Astrocyte (in vitro differentiated cells and primary cell): ENCODE results near the gene EFS. TPM values are rescaled to one million over a fixed set of nuclear protein-coding genes. Genes with fewer than 3 reads are reported as not detected.
"Not testable (repeated sequence)": the region's sequence is repeated elsewhere in the genome, so short reads cannot be mapped to it uniquely, and the experiment has no call there.

Source experiments
- DNase-seq: peaks from one replicate; pipeline ENCODE4 v3.0.0-alpha.2; 2010; ENCODE audit warnings: low read depth
- FAIRE-seq: peaks from 2 replicates; lab custom pipeline; 2011; peaks lifted over from hg19 to GRCh38; lab: Jason Lieb, UNC
- H2AFZ ChIP-seq: 2 replicates; pipeline ENCODE4 v1.6.0; 2012; ENCODE audit warnings: low read depth, low read length, inconsistent platforms
- H3K27ac ChIP-seq: 2 replicates; pipeline ENCODE4 v1.5.1; 2011; ENCODE audit warnings: low read depth, low read length, inconsistent platforms
- H3K27me3 ChIP-seq: 2 replicates; pipeline ENCODE4 v1.6.0; 2011; ENCODE audit warnings: low read length, inconsistent platforms; ENCODE audit not compliant: insufficient read depth
- H3K36me3 ChIP-seq: 2 replicates; pipeline ENCODE4 v1.5.1; 2011; ENCODE audit warnings: low read length, inconsistent platforms; ENCODE audit not compliant: insufficient read depth
- H3K4me1 ChIP-seq: 2 replicates; pipeline ENCODE4 v1.5.1; 2011; ENCODE audit warnings: low read length, inconsistent platforms; ENCODE audit not compliant: insufficient read depth
- H3K4me2 ChIP-seq: 2 replicates; pipeline ENCODE4 v1.6.0; 2012; ENCODE audit warnings: low read length, inconsistent platforms
- H3K4me3 ChIP-seq: 2 replicates; pipeline ENCODE4 v1.5.1; 2011; ENCODE audit warnings: low read depth, mild to moderate bottlenecking, low read length, inconsistent platforms; ENCODE audit not compliant: insufficient read depth
- H3K79me2 ChIP-seq: 2 replicates; pipeline ENCODE4 v1.6.0; 2012; ENCODE audit warnings: mild to moderate bottlenecking, low read length, inconsistent platforms; ENCODE audit not compliant: insufficient read depth
- H3K9ac ChIP-seq: 2 replicates; pipeline ENCODE4 v1.6.0; 2012; ENCODE audit warnings: mild to moderate bottlenecking, low read length, inconsistent platforms
- H3K9me3 ChIP-seq: 2 replicates; pipeline ENCODE4 v1.5.1; 2012; ENCODE audit warnings: low read depth, mild to moderate bottlenecking, low read length, inconsistent platforms; ENCODE audit not compliant: insufficient read depth
- H4K20me1 ChIP-seq: 2 replicates; pipeline ENCODE4 v1.6.0; 2012; ENCODE audit warnings: low read length, inconsistent platforms; ENCODE audit not compliant: insufficient read depth
- H3K27ac Mint-ChIP-seq: one replicate; pipeline ENCODE4 v1.8.0; 2021; ENCODE audit warnings: mild to moderate bottlenecking, mixed read lengths; ENCODE audit not compliant: unreplicated experiment
- H3K27me3 Mint-ChIP-seq: one replicate; pipeline ENCODE4 v1.8.0; 2021; ENCODE audit warnings: low read depth, mixed read lengths; ENCODE audit not compliant: unreplicated experiment
- H3K36me3 Mint-ChIP-seq: one replicate; pipeline ENCODE4 v1.8.0; 2021; ENCODE audit warnings: low read depth, mixed read lengths; ENCODE audit not compliant: unreplicated experiment
- H3K4me1 Mint-ChIP-seq: one replicate; pipeline ENCODE4 v1.8.0; 2021; ENCODE audit warnings: low read depth, mixed read lengths; ENCODE audit not compliant: unreplicated experiment
- H3K4me3 Mint-ChIP-seq: one replicate; pipeline ENCODE4 v1.8.0; 2021; ENCODE audit warnings: mild to moderate bottlenecking, moderate library complexity, mixed read lengths; ENCODE audit not compliant: unreplicated experiment
- H3K9me3 Mint-ChIP-seq: one replicate; pipeline ENCODE4 v1.8.0; 2021; ENCODE audit warnings: mild to moderate bottlenecking, mixed read lengths; ENCODE audit not compliant: unreplicated experiment
- CTCF ChIP-seq: IDR thresholded peaks from 2 replicates; pipeline ENCODE4 v1.5.1; 2011; ENCODE audit warnings: low read depth, mild to moderate bottlenecking, inconsistent platforms, low read length, moderate library complexity; ENCODE audit not compliant: insufficient read depth
- EZH2 ChIP-seq: IDR thresholded peaks from 2 replicates; pipeline ENCODE4 v1.6.1; 2012; ENCODE audit warnings: mild to moderate bottlenecking, low read length, inconsistent platforms; ENCODE audit not compliant: insufficient read depth
- total RNA-seq: library from RNA; stranded (reverse); gene quantifications from 2 replicates; pipeline ENCODE4 v1.2.1, GENCODE V29; 2021

EFS gene
- total RNA-seq, 1 donor from 2014 or later = 6.5 TPM

DNA sequence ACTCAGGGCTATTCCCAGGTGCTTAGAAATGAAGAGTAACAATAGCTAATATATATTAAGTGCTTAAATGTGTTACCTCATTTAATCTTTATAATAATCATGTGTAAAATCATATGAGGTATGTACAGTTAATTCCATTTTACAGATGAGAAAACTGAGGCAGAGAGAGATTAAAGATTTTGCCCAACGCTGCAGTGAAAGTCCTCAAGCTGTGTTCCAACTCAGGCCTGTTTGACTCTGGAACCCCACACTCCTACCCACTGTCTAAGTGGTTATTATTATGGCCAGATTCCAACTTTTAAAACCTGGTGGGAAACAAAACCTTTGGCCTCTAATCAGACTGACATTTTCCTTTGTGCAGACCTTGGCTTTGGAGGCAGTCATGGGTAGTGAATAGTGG, 22.0 kb upstream of the EFS start:
- peaks cover 58% of the 10 kb centered on the region for H3K27me3 Mint-ChIP-seq
- H3K4me3 Mint-ChIP-seq = no peak overlapping the region
- Histone ChIP-seq H3K9ac (no peak overlapping the region), H3K79me2 (no peaks in the 10 kb centered on the region), H2AFZ (no peak overlapping the region), H3K36me3 (no peaks in the 10 kb centered on the region), H3K4me1 (no peaks in the 10 kb centered on the region), H3K9me3 (no peaks in the 10 kb centered on the region), H3K4me3 (no peak overlapping the region), H3K27ac (no peak overlapping the region), H3K27me3 (peaks cover 6% of the 10 kb centered on the region), H4K20me1 (no peaks in the 10 kb centered on the region), H3K4me2 (no peak overlapping the region)
- no peak for TF ChIP-seq CTCF
- no peak for TF ChIP-seq EZH2
- H3K9me3 Mint-ChIP-seq = peaks cover 4% of the 10 kb centered on the region
- no peak for FAIRE-seq
- DNase-seq = no peak
- no peak overlapping the region for H3K27ac Mint-ChIP-seq
- peaks cover under 1% of the 10 kb centered on the region for H3K36me3 Mint-ChIP-seq
- peaks cover 3% of the 10 kb centered on the region for H3K4me1 Mint-ChIP-seq

GRCh38 chr14:23386266-23386657, 21.3 kb upstream of the EFS start:
- H3K27ac Mint-ChIP-seq, H3K4me3 ChIP-seq, H3K36me3 ChIP-seq, H3K36me3 Mint-ChIP-seq, H3K4me1 Mint-ChIP-seq, H3K4me1 ChIP-seq, H3K27me3 ChIP-seq, H3K9ac ChIP-seq, DNase-seq, H3K27ac ChIP-seq, H3K79me2 ChIP-seq, H3K4me3 Mint-ChIP-seq, FAIRE-seq, H3K9me3 Mint-ChIP-seq, H3K9me3 ChIP-seq, H4K20me1 ChIP-seq, H2AFZ ChIP-seq, H3K4me2 ChIP-seq: not testable (repeated sequence)
- H3K27me3 Mint-ChIP-seq = peaks cover 59% of the 10 kb centered on the region

DNA sequence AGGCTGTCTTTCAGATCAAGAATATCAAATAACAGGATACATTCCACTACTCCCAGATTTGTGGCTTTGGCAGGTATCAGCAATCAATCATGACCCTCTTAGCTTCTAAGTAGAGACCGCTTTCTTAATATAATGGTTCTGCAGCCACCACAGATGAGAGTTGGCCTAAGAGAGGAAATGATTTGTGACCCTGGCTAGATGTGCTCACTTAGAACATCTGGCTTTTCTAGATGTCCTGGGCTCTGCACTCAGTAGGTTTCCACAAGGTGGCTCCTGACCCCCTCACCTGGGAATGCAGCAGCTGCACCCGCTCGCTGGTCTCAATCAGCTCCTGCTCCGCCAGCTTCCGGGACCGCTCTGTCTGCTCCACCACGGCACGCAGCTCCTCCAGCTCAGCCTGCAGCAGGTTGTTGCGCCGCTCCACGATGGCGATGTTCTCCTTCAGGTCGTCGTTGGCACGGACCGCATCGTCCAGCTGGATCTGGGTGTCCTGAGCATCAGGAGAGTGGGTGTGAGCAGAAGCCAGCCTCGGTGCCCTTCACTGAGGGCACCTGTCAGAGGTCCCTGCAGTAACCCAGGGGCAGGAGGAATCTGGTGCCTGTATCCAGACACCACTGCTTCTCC, 20.8 kb upstream of the EFS start:
- H3K27me3 Mint-ChIP-seq = peaks cover 59% of the 10 kb centered on the region
- FAIRE-seq = no peak
- H3K36me3 Mint-ChIP-seq = peaks cover 3% of the 10 kb centered on the region

More for the DNA sequence above, 20.8 kb upstream of the EFS start:
- Histone ChIP-seq H3K27ac (no peak overlapping the region), H2AFZ (no peak overlapping the region), H3K36me3 (no peaks in the 10 kb centered on the region), H3K9ac (no peak overlapping the region), H3K4me3 (no peak overlapping the region), H3K9me3 (no peaks in the 10 kb centered on the region), H3K4me2 (no peak overlapping the region), H4K20me1 (no peaks in the 10 kb centered on the region), H3K79me2 (no peaks in the 10 kb centered on the region), H3K27me3 (peaks cover 4% of the 10 kb centered on the region), H3K4me1 (no peaks in the 10 kb centered on the region)
- Mint-ChIP-seq H3K27ac (no peak overlapping the region), H3K9me3 (peaks cover 4% of the 10 kb centered on the region), H3K4me1 (peaks cover 3% of the 10 kb centered on the region), H3K4me3 (no peak overlapping the region)
- no peak for TF ChIP-seq CTCF
- no peak for TF ChIP-seq EZH2
- DNase-seq = no peak
